ENCODE data around the gene SETMAR. TPM values are rescaled to one million over a fixed set of nuclear protein-coding genes. Genes with fewer than 3 reads are reported as not detected.
A peak's percentile ranks its signal among the peaks of the same experiment; 100 is the strongest.
"Not testable (repeated sequence)": the region's sequence is repeated elsewhere in the genome, so short reads cannot be mapped to it uniquely, and the experiment has no call there.

SETMAR gene
- 12.7 TPM for polyA plus RNA-seq (2013, experiment 1 of 2; ENCODE audit: insufficient read length)
- polyA plus RNA-seq (2013, experiment 2 of 2; ENCODE audit: insufficient read length): 9.9 TPM

DNA sequence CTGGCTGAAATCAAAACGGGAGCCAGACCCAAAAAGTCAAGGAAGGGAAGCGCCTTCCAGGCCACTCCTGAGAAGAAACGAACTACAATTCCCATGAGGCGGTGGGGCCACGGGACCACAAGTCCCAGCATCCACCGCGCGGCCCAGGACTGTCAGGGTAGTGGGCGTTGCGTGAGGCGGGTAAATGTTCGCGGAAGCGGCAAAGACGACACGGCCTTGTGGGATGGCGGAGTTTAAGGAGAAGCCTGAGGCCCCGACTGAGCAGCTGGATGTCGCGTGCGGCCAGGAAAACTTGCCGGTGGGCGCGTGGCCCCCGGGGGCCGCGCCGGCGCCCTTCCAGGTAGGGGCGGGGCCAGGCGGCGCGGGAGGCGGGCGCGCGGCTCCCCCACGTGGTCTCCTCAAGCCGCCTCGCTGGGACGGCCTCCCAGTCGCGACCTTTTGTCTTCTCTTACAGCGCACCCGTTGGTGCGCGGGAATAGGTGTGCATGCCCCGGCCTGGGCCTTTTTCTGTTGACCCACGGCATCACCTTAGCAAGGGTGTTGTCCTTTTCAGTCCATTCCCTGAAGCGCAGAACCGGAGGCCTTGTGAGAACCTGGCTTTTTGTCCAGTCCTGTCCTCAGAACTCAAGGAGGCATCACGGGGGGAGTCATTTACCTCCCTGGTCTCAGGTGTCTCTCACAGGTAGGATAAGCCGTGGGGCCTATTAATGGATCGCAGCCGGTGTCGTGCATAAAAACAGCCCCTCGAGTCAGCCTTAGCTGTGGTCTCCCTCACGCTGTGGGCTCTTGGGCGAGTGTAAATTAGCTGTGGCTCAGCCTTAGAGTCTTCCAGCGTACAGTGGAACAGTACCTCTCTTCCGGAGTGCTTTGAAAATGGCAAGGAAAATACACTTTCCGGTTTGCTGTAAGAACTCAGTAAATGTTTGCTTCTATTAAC is at the start of gene SETMAR:
SETMAR (plus strand) TSS at position 183 of the 937 bp plus-strand sequence; CDS start at position 185, 2 bp downstream.
- DNase-seq: peak; percentile 87

DNA sequence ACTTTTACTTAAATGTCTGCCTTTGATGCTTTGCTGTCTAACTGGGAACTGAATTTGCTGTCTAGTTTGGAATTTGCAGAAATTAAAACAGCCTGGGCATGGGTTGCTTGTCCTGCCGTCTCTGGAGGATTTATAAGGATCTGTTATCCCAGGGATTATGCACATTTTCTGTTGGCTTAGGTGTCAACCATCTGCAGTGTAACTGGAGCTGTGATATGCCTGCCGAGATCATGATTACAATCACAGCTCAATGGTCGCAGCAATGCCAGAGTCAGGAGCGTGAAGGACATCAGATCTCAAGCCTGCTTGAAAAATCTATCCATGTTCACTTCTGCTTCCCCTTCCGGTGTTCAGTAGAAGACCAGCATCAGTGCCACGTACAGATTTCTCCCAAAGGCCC is 41.8 kb upstream of the SETMAR start:
- no peak for DNase-seq

DNA sequence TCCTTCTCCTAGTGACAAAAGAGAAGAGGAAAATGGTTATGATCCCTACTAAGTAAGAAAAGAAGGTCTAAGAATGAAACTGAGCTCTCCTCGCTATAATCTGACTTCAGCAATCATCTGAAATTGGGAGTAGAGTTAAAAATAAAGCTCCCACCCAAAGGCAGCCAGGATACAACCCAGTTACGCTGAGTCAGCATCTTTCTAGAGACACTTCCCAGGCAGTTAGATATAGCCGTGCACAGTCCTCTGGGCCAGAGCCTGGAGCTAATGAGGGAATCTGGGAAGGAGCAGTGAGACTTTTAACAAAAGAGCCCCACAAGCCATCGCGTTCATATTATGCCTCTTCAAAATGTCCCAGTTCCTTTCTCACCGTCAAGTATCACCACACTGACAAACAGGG is 39.1 kb upstream of the SETMAR start:
- no peak for DNase-seq

DNA sequence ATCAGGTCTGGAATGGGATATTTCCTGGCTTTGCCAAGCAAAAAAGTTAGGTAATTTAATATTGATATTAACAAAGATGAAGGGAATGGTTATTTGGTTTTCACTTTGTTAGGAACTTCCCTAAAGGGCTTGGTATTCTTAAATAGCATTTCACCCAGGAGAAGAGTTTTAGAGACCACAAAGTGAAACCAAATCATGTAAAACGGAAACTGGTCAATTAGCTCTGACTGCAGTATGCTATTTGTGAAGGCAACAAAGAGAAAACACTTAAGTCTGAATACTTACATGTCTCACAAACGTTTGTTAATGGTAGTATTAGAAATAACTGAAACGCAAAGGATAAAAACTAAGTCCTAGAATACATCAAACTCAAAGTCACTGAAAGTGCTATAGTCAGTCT is 32.4 kb upstream of the SETMAR start:
- DNase-seq: no peak

DNA sequence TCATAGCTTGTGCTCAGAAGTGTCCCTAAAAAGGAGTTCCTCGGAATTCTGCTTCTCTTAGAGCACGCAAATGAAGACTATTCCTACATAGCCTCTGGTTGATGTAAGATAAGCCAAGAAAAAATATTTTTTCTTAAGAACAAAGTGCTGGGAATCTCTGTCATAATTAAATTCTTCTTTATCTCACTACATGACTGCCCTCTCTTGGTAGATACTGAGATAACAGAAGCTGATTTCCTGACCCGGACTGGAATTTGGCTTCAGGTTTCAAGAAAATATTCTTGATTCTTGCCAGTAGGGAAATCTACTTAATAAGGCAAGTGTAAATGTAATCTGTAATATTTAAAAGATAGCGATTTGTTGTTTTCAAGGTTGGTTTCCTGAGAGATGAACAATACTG is 31.3 kb upstream of the SETMAR start:
- peak; percentile 30 for DNase-seq

DNA sequence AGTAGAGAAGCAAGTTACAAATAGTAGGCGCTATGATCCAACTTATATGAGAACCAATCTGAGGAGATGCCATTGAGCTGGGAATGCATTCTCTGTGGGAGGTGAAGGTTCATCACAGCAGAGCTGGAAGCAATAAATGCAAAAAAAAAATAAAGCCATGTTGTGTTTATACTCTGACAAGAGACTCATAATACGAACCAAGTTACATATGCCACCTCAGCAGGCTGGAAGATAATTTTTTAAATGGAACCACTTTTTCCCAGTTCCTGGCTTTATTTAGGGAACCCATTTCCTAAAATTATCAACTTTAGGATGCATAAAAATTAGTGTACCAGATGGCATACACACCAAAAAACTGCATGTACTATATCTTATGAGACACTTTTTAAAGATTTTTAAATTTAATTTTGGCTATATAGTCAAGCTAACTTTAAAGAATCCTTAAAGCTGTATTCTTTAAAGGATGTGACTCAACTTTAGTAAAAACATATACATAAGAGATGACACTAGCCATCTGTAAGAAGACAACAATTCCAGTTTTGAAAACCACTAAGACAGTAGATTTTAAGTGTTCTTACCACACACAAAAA is 23.6 kb upstream of the SETMAR start:
- DNase-seq: no peak

DNA sequence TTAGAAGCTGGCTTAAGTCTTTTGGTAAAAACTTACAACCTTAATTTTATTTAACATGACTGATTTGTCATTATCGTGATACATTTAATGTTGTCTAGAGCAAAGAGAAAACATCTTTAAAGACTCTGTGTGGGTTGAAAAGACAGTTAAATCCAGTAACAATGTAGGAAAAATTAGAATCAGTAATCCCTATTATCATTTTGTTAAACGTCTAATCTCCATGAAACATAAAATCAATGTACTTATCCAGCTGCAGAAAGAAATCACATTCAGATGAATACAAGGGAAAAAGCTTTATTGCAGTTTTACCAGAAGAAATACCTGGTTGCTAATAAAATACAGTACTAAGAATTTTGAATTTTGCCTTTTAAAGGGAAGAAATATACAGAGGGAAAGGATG is 21.2 kb upstream of the SETMAR start:
- DNase-seq: no peak

DNA sequence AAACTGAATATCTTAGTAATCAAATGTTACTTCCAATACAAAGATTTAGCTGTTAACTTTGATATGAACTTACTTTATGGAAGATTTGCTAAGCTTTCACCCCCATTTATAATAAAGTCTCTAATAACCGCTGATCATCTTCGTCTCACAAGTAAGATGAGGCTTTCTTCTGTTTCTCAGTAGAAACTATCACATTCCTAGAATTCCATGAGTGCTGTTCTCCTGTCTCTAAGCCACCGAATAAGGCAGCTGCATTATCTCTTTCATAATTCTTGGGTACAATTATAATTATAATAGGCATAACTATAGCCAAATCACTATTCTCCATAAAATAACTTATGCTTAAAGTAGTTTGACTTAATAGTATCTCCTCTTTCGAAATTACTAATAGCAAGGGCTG is 18.3 kb upstream of the SETMAR start:
- DNase-seq: no peak

DNA sequence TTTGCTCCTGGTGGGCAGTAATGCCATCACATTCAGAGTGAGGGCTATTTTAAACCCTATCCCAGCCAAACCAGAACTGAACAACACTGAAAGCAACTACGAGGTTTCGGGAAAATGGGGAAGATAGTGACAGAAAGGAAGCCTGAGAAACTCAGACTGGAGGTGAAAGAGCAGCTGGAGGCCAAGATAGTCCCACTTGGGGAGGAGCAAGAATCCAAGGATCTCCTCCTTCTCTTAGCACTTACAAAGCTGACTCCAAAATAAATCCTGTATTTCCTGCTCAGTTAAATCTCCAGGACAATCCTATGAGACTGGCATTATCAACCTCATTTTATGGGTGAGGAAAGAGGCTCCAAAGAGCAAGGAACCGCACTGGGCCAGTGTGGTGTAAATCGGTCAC is 14.1 kb upstream of the SETMAR start:
- no peak for DNase-seq

DNA sequence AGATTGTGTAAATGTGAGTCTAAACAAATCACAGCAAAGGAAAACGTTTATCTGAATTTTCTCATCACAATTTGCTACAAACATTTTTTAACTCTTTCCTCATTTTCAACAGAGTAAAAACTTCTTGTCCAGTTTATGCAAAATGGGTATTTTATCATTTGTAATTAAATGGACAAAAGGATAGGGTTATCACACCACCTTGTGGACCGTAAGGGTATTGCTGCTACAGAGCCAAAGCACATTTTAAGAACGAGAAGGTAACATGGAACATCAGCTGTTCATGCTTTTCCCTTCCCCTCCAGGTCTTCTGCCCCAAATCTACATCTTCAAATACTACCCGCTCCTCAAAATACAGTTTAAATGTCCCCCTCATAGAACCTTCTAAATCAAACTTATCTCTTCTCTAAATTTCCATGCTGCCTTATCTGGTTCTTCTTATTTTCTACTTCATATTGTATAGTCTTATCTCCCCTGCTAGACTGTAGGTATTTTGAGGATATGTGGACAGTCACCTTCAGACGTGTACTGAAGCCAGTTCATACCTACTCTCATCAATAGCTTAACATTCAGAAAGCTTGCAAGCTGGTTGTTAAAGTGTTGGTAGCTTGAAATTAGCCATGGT is 12.8 kb upstream of the SETMAR start:
- DNase-seq: peak; percentile 40

DNA sequence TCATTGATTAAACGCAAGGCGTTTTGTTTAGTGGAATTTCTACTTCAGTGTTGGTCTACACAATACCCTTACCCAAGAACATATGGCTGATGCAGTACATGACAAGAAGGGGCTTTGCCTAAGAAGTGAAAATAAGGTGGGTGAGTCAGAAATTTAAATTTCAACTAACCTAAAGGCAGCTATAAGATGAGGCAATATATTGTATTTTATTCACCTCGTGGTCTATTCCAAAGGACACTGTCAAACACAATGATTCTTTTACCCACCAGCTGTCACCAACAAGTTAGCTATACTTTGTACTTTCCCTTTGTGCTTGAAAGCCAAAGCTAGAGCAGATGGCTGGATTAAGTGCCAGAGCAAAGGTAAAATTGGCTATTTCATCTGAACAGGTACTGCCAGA is 10.9 kb upstream of the SETMAR start:
- DNase-seq: no peak

DNA sequence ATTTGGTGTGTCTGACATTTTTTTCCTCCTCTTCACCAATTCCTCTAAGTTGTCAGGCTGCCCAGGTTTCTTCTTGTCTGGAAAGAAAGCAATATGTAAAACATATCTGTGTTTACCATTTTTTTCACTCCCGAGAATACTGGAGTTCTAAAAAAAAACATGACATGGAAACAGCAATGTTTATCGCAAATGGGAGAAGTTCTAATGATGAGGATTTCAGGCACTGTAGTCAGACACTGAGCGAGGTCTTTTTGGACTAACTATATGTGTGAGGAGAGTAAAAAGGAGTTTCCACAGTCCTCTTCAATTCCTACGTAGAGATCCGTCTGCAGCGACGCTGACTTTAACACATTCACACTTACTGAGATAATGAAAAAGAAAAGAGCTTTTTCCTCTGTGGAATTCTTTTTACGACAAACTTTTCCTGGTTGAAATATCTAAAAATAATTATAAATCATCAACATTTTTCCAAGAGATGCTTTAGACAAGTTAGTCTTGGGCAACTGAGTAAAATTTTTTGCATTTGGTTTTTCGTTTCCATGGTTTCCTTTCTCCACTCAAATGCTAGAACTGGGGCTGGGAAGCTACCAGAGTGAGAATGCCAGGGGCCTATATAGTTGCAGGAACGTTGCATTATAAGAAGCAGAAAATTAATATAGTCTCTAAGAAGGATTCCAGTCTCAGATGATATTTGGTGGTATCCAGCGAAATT is 8.4 kb upstream of the SETMAR start:
- DNase-seq: no peak

DNA sequence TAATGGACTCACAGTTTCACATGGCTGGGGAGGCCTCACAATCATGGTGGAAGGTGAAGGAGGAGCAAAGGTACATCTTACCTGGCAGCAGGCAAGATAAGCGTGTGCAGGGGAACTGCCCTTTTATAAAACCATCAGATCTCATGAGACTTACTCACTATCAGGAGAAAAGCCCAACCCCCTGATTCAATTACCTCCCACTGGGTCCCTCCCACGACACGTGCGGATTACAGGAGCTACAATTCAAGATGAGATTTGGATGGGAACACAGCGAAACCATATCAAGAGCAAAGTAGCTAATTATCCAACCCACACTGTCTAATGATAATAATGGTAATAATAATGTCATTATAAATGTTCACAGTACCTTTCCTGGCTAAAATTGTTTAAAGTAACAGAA is 6.7 kb upstream of the SETMAR start:
- not testable (repeated sequence) for DNase-seq

DNA sequence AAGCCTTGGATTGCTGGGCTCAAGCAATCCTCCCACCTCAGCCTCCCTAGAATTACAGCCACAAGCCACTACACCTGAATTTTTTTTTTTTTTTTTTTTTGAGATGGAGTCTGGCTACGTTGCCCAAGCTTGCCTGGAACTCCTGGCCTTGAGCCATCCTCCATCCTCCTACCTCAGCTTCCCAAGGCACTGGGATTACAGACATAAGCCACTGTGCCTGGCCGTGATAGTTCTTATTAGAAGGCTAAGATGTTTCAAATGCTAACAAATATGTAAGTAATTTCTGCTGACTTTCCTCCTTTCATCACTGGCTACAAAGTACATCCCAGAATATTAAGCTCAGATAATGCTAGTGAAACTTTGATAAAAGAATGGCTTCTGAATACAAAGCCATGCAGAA is 5.7 kb upstream of the SETMAR start:
- no peak for DNase-seq

DNA sequence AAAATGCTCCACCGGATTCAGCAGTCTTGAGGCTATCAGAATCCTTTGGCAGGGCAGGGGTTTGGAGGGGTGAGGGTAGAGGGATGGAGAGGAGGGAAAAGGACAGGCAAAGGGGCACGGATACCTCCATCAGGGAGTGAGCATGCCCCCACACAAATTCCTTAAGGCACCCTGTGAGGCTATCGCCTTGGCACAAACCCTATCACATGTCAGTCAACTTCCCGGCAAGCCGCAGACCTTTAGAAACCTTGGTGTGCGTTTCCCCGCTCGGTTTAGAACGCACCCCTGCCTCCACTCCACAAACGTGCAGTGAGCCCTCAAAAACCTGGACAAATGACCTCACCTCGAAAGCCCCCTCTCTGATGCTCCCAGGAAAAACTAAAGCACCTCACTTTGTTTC is 422 bp upstream of the SETMAR start:
- no peak for DNase-seq

DNA sequence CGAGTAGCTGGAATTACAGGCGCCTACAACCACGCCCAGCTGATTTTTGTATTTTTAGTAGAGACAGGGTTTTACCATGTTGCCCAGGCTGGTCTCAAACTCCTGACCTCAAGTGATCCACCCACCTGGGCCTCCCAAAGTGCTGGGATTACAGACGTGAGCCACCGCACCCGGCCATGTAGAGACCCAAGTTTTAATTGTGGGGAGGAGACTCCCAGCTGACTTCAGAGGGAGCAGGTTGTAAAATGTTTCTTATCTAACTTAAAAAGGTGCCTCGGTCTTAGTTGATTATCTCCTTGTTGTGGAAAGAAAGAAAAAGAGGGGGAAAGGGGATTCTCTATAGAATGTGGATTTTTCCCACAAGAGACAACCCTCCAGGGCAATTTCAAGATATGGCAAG is 2.0 kb downstream of the SETMAR start:
- not testable (repeated sequence) for DNase-seq

DNA sequence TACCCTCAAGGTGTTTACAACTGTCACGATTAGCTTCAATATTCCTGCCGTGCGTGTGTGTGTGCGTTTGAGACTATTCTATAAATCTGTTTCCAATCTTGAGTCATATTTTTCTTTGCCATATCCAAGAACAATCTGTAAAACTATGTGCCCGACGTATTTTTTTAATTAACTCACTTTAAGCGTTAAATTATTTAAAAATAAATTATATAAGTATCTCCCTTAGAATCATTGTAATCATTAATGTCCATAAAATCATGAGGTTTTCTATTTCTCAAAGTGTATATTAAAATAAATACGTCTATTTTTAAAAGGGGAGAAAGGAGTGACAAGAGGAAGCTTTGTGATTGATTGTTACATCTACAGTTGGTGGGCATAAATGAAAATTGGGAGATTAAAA is 2.9 kb downstream of the SETMAR start:
- DNase-seq: no peak

DNA sequence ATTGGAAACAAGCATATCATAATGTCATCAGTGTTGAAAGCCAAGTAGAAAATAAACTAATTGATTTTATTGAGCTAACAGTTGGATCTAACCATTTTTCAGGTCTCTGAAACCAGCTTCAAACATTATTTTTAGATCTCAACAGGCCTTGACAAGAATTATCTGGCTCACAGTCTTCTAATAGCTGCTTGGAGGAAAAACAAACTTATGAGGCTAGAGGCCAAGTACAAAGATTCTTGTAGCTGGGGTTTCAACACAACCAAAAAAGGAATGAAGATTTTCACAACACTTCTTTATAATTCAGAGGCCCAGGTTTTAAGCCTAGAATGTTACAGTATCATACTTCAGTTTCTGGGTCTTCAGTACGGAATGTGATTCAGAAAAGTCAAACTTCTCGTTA is 3.7 kb downstream of the SETMAR start:
- DNase-seq: no peak

DNA sequence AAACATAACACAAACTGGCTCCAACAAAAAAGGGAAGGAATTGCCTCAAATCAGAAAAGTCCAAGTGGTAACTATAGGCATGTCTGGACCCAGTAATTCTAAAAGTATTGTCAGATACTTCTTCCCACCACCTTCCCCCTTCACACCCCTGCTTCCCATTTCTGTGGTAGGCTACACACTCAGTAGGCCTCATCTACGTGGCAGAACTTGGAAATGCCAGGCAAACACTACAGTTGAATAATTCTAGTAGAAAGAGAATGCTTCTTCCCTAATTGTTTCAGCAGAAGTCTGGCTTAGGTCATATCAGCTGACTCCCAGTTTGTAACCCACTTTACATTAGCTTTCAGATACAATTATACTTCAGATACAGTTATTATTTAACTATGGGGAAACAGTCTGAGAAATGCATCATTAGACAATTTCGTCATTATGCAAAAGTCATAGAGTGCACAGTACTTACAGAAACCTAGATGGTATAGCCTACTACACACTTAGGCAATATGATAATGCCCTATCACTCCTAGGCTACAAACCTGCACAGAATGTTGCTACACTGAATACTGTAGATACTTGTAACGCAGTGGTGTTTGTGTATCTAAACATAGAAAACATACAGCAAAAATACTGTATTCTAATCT is 6.4 kb downstream of the SETMAR start:
- no peak for DNase-seq

DNA sequence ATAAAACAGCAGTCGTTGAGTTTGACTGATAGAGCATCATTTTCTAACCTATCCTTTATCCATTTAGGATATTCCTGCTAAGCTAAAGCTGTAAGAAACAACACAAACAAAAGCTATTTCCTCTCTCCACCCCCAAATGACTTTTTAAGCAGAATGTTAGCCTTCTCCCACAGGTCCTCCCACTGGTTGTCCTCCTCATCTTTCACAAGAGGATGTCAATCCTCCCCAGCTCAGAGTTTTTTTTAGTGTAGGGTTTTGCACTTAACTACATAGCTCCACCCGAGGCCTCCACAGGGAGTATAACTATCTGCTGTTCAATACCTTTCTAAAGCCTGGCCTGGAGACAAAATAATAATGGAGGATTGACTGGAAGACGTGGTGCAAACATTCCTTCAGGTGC is 7.8 kb downstream of the SETMAR start:
- DNase-seq: no peak

DNA sequence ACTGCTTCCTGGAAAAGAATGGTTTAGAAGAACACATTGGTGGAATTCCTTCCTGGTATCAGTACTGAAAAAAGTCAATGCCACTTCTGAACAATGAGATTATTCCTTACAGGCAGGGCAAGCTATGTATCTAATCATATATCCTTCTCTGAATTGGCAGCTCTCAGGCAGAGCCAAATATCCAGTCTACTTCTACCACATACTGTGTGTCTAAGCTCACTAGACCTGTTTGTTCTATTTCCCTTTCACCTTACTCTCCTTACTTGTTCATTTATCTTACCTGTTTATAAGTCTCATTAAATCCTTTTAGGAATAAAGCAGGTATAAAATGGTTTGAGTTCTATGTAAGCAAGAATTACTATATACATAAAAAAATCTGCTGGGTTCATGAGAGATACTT is 8.3 kb downstream of the SETMAR start:
- DNase-seq: no peak

DNA sequence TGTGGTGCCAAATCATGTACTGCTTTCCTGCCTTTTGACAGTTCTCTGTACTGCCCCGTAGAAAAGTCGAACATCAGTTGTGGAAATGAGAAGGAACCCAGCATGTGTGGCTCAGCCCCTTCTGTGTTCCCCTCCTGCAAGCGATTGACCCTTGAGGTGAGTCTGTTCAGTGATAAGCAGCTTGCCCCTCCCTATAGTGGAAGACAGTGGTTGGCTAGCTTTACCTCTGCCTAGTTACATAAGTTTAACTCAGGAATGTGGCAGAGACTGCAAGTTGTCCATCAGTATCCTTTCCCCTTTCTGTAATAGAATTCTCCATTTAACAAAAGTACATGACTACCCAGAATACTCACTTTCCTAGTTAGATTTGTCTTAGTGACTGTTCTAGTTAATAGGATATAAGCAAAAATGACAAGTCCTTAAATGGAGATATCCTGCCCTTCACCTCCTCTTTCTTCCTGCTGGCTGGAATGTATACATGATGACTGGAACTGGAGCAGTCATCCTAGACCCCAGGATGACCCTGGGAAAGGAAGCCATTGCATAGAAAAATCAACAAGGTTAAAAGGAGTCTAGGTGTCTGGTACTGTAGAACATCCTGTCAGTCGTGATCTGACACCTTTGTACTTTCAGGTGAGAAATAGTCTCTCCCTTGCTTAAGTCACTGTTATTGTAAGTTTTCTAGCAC is 10.6 kb downstream of the SETMAR start:
- peak; percentile 65 for DNase-seq
